ENCODE results near the gene TCF21. TPM values are rescaled to one million over a fixed set of nuclear protein-coding genes. Genes with fewer than 3 reads are reported as not detected.
A peak's percentile ranks its signal among the peaks of the same experiment; 100 is the strongest.

The TCF21 gene
- total and polyA plus RNA-seq, 7 donors = 3.1 to 24.5 (median 16.3) TPM

DNA sequence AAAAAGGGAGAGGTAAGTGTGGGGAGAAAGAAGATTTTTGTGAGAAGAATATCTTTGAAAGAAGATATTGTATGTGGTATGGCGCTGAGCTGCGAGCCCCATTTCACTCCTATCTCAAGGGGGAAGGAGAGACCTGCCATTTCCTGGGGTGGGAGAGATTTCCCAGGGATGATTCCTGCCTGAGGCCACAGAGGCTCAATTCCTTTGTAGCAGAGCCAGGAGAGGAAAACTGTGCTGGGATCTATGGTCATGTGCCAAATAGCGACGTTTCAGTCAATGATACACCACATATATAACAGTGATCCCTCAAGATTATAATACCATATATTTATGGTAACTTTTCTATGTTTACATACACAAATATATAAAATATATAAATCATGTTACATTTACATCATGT, 28.9 kb downstream of the TCF21 start:
- Histone ChIP-seq H3K27me3 (peaks cover 0 to 12% (median 0%) of the 10 kb centered on the region in 3 donors), H3K4me1 (no peaks in the 10 kb centered on the region), H3K9me3 (peaks cover 0 to 3% (median 0%) of the 10 kb centered on the region in 4 donors), H3K36me3 (no peaks in the 10 kb centered on the region), H3K4me3 (no peak overlapping the region), H3K27ac (no peak overlapping the region)
- intact Hi-C loops (cut with DNase I) = loop anchor here (2.0 kb wide), 1 partner anchor 349 kb away; no protein-coding TSS in a partner anchor
- no peak for DNase-seq
- WGBS, 2 donors = 89% methylated on average over 4 of the region's 4 CpGs
- TF ChIP-seq, protein P1, sequence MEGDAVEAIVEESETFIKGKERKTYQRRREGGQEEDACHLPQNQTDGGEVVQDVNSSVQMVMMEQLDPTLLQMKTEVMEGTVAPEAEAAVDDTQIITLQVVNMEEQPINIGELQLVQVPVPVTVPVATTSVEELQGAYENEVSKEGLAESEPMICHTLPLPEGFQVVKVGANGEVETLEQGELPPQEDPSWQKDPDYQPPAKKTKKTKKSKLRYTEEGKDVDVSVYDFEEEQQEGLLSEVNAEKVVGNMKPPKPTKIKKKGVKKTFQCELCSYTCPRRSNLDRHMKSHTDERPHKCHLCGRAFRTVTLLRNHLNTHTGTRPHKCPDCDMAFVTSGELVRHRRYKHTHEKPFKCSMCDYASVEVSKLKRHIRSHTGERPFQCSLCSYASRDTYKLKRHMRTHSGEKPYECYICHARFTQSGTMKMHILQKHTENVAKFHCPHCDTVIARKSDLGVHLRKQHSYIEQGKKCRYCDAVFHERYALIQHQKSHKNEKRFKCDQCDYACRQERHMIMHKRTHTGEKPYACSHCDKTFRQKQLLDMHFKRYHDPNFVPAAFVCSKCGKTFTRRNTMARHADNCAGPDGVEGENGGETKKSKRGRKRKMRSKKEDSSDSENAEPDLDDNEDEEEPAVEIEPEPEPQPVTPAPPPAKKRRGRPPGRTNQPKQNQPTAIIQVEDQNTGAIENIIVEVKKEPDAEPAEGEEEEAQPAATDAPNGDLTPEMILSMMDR (IDR thresholded peaks at IDR 0.05) = no peak
- TF ChIP-seq POLR2AphosphoS5 (IDR thresholded peaks at IDR 0.05) = no peak
- no peak for TF ChIP-seq EP300 (IDR thresholded peaks at IDR 0.05)
- TF ChIP-seq POLR2A (IDR thresholded peaks at IDR 0.05) = no peak

DNA sequence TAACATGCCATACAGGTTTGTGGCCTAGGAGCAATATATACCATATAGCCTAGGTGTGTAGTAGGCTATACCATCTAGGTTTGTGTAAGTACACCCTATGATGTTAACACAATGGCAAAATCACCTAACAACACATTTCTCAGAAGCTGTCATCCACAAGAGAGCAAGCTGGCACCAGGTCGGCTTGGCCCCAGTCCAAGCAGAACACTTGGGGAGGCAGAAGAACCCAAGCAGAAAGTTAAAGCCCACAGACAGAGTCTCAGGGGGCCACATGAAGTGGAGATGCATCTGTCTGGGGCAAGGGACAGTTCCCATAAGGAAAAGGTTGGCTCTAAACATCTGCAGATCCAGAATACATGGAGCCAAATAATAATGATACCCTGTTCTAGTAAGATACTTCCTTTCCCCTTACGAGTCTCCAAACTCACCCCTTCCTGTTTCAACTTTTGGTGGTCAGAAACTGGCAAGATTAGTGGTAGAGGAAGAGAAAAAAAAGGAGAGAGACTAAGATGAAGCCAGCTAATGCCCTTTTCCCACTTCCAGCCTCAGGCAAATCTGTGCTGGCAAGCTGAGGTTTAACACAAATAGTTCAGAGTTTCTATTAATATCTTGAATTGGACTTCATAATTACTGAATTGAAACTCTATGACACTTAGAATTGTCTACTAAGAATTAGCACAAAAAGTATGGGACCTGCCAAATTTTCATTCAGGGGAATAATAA, 29.5 kb downstream of the TCF21 start:
- H3K9me3 ChIP-seq = peaks cover 0 to 1% (median 0%) of the 10 kb centered on the region in 4 donors
- H3K4me1 ChIP-seq = no peaks in the 10 kb centered on the region
- no peak overlapping the region for H3K4me3 ChIP-seq
- H3K27me3 ChIP-seq = peaks cover 0 to 18% (median 0%) of the 10 kb centered on the region in 3 donors
- TF ChIP-seq EP300 (IDR thresholded peaks at IDR 0.05) = no peak
- no peak for TF ChIP-seq POLR2AphosphoS5 (IDR thresholded peaks at IDR 0.05)
- TF ChIP-seq POLR2A (IDR thresholded peaks at IDR 0.05) = no peak
- TF ChIP-seq, protein P1 (IDR thresholded peaks at IDR 0.05) = no peak
- H3K27ac ChIP-seq = peak overlapping the region in 1 of 4 donors; percentile 12
- intact Hi-C loops (cut with DNase I) = no loop called here
- no peaks in the 10 kb centered on the region for H3K36me3 ChIP-seq
- WGBS, 2 donors = 65 to 74% methylated on average over 2 of the region's 2 CpGs
- DNase-seq = no peak

DNA sequence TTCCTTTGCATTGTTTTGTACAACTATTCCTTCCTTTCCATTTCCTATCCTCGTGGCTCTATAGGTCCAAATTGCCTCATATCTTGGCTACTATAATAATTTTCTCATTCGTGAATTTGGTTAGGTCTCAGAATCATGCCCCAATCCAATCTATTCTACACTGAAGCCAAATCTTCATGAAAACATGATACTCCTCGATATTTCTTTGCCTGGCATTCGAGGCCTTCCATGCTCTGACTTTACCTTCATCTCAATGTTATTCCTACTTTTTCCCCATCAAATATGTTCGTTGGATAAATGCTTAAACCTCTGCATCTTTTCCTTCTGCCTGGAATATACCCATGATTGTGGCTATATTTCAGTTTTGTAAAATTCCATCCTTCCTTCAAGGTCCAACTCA, 30.4 kb downstream of the TCF21 start:
- H3K4me3 ChIP-seq = no peak overlapping the region
- peaks cover 0 to 19% (median 0%) of the 10 kb centered on the region in 3 donors for H3K27me3 ChIP-seq
- H3K27ac ChIP-seq = no peak overlapping the region
- WGBS, 2 donors = 77 to 87% methylated on average over 5 of the region's 5 CpGs
- DNase-seq = no peak
- no peaks in the 10 kb centered on the region for H3K9me3 ChIP-seq
- H3K4me1 ChIP-seq = no peaks in the 10 kb centered on the region
- TF ChIP-seq EP300 (IDR thresholded peaks at IDR 0.05) = no peak
- no peak for TF ChIP-seq POLR2A (IDR thresholded peaks at IDR 0.05)
- TF ChIP-seq, protein P1 (IDR thresholded peaks at IDR 0.05) = no peak
- TF ChIP-seq POLR2AphosphoS5 (IDR thresholded peaks at IDR 0.05) = no peak
- intact Hi-C loops (cut with DNase I) = no loop called here
- H3K36me3 ChIP-seq = no peaks in the 10 kb centered on the region

DNA sequence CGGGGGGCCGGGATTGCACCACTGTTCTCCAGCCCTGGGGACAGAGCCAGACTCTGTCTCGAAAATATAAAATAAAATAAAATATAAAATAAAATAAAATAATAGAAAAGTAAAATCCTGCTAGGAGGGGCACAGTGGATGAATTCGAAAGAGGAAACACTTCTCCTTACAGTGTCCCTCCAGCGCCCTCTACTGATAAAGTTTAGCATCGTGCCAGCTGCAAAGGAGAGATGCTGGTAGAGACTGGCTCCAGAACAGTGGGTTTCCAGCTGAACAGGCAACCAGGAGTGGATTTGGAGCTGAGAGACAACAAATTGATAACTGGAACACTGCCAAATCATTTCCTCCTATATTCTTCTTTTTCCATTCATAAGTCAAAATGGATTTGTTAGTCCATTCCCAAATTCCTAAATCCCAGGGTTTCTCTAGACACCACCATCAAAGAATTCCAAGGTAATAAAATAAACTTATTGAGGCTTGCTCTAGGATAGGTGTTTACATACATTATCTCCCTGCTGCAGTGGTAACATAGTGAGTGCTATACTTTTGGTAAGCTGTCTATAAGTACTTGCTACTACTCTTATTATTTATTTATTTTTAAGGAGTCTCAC, 32.4 kb downstream of the TCF21 start:
- TF ChIP-seq, protein P1 (IDR thresholded peaks at IDR 0.05) = peak in 3 of 4 experiments; percentile 54 to 78 (median 60)
- TF ChIP-seq EP300 (IDR thresholded peaks at IDR 0.05) = no peak
- 23 to 26% methylated on average over 6 of the region's 6 CpGs for WGBS, 2 donors
- Histone ChIP-seq H3K27me3 (peaks cover 0 to 17% (median 0%) of the 10 kb centered on the region in 3 donors), H3K9me3 (no peaks in the 10 kb centered on the region), H3K36me3 (no peaks in the 10 kb centered on the region), H3K27ac (no peak overlapping the region), H3K4me1 (no peaks in the 10 kb centered on the region), H3K4me3 (no peak overlapping the region)
- peak; percentile 84 for DNase-seq
- intact Hi-C loops (cut with DNase I) = loop anchor here (5.0 kb wide), 1 partner anchor 961 kb away; no protein-coding TSS in a partner anchor

Data from sigmoid colon (tissue), 7 donors.